Gastrocnemius medialis (tissue), 4 donors: Measurements from ENCODE around the gene RHOF.

Source experiments
- CTCF ChIP-seq, 5 experiments: fragments of 450-650 bp in 3 of 5; fragments of 200-600 bp in 2 of 5; sonication (generic) in 2 of 5; IDR thresholded peaks in 4 of 5; conservative IDR thresholded peaks in 1 of 5; 1 replicate in 4 of 5; 2 replicates in 1 of 5; pipeline ENCODE4 v1.5.1; 2016 to 2019; ENCODE audit warnings: antibody characterized with exemption in 5 of 5, mild to moderate bottlenecking in 3 of 5, moderate library complexity in 3 of 5
- POLR2A ChIP-seq, 2 donors: fragments of 450-650 bp; IDR thresholded peaks; one replicate each; pipeline ENCODE4 v1.6.1; 2017; ENCODE audit warnings: antibody characterized with exemption in 2 of 2, mild to moderate bottlenecking in 2 of 2, moderate library complexity in 2 of 2

GRCh38 chr12:121738340-121738858 lies 55.1 kb downstream of the RHOF start:
- no peak for TF ChIP-seq CTCF (IDR thresholded peaks at IDR 0.05 in 4 of 5, conservative IDR thresholded peaks at IDR 0.05 in 1 of 5)
- no peak for TF ChIP-seq POLR2A (IDR thresholded peaks at IDR 0.05)
